ENCODE measurements around the gene TTLL5. TPM values are rescaled to one million over a fixed set of nuclear protein-coding genes. Genes with fewer than 3 reads are reported as not detected.
A peak's percentile ranks its signal among the peaks of the same experiment; 100 is the strongest.

TTLL5 gene
- total and polyA plus RNA-seq, 2 of the 4 experiments (the other 2 are of a cell fraction): 11.9 to 16.7 TPM

DNA sequence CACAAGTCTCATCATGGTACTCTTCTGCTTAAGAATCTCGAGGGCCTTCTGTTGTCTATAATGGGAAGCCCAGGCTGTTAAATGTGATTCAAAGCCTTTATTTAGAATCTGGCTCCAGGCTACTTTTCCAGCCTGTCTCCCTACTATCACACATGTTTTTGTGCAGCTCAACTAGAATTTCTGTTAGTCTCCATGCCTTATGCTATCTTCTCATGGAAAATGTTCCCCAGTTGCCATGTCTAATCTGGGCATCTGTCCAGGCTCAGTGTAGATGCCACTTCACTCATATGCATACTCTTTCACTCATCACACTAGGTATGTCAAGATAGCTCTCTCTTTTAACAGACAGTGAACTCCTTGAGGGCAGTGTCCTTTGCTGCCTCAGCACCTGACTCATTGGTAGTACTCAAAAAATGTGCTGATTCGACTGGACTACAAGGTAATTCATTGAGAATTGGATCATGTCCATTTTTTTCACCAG, 145.3 kb downstream of the TTLL5 start:
- H3K79me1 ChIP-seq (ENCODE audit: low read depth in 1 of 2, low read length in 2 of 2): no peaks in the 10 kb centered on the region
- no peak overlapping the region for H2BK120ac ChIP-seq (ENCODE audit: low read depth, low read length)
- no peak overlapping the region for H3K14ac ChIP-seq (replicated peaks; ENCODE audit: low read depth, low read length)
- H2BK15ac ChIP-seq (ENCODE audit: low read depth, low read length): no peak overlapping the region
- H3K4me1 ChIP-seq (ENCODE audit: control insufficient read depth, insufficient read depth, low read length): no peaks in the 10 kb centered on the region
- no peaks in the 10 kb centered on the region for H4K20me1 ChIP-seq (ENCODE audit: insufficient read depth, low read length)
- ATAC-seq (ENCODE audit: low read depth): no peak
- no peak overlapping the region for H3K27ac ChIP-seq (ENCODE audit: insufficient read depth, low read length)
- intact Hi-C loops (cut with micrococcal nuclease): no loop called here
- H3K9me3 ChIP-seq (ENCODE audit: control insufficient read depth, insufficient read depth, low read length): no peaks in the 10 kb centered on the region
- H4K8ac ChIP-seq (ENCODE audit: low read depth in 2 of 2, low read length in 2 of 2): no peak overlapping the region
- no peak for DNase-seq
- H3K9me1 ChIP-seq (ENCODE audit: insufficient read depth, low read length): no peaks in the 10 kb centered on the region
- H3K4ac ChIP-seq (ENCODE audit: low read depth, low read length): no peak overlapping the region
- in situ Hi-C loops (cut with MboI; ENCODE audit: low sequenced_read_pairs): no loop called here
- H3K27me3 ChIP-seq (ENCODE audit: control insufficient read depth, insufficient read depth, low read length): no peaks in the 10 kb centered on the region
- no peak overlapping the region for H3K4me3 ChIP-seq (ENCODE audit: insufficient read depth, low read depth, low read length)
- H4K5ac ChIP-seq (ENCODE audit: low read depth, low read length): no peak overlapping the region
- no peak overlapping the region for H2AK9ac ChIP-seq (replicated peaks; ENCODE audit: low read depth, low read length, poor library complexity)
- no peak overlapping the region for H3K56ac ChIP-seq (ENCODE audit: extremely low read depth, insufficient read depth, low read length)
- H3K18ac ChIP-seq (ENCODE audit: low read depth, low read length): no peak overlapping the region
- no peak overlapping the region for H2AK5ac ChIP-seq (ENCODE audit: low read depth, low read length)
- no CpG with 5 or more reads among the region's 2 CpGs for WGBS, 2 experiments (ENCODE audit: extremely low coverage in 2 of 2, insufficient read length in 1 of 2)
- no peak overlapping the region for H2BK5ac ChIP-seq (ENCODE audit: low read depth, low read length, poor library complexity, severe bottlenecking)
- H2BK20ac ChIP-seq (ENCODE audit: low read depth, low read length): no peak overlapping the region
- H3K9ac ChIP-seq (ENCODE audit: low read depth, low read length): no peak overlapping the region
- no peak overlapping the region for H3K4me2 ChIP-seq (ENCODE audit: low read depth, low read length)
- POLR2A ChIA-PET (ENCODE audit: unreplicated experiment): no interaction called here
- H2AFZ ChIP-seq (replicated peaks; ENCODE audit: low read length, poor library complexity): no peak overlapping the region
- no peak overlapping the region for H4K91ac ChIP-seq (ENCODE audit: insufficient read depth, low read depth, low read length)
- H3K36me3 ChIP-seq (ENCODE audit: control insufficient read depth, insufficient read depth, low read length): no peaks in the 10 kb centered on the region
- BruUV-seq (replicated peaks): no TSS peak
- TF ChIP-seq MAFK (IDR thresholded peaks at IDR 0.05; ENCODE audit: low read depth, low read length) (peak; percentile 57), MXI1 (IDR thresholded peaks at IDR 0.05; ENCODE audit: borderline replicate concordance, low read depth, low read length) (no peak), CHD1 (IDR thresholded peaks at IDR 0.05; ENCODE audit: low read depth, low read length) (no peak)
- H3K23ac ChIP-seq (ENCODE audit: low read depth, low read length): no peak overlapping the region
- dilution Hi-C loops (cut with HindIII; ENCODE audit: low sequenced_read_pairs, unreplicated experiment): no loop called here
- CTCF ChIA-PET: no interaction called here
